OCI-LY3 (cell line): Measurements from ENCODE around the gene ARSI.

Source experiments
- H2AFZ ChIP-seq: fragments of 200-600, 300-600 bp; shearing (Covaris generic); 2 replicates; pipeline ENCODE4 v1.6.0; 2014; ENCODE audit warnings: antibody characterized with exemption, low read depth, low read length
- H3K27ac ChIP-seq: fragments of 200-600, 300-600 bp; sonication (generic); 2 replicates; pipeline ENCODE4 v1.5.1; 2014; ENCODE audit warnings: mild to moderate bottlenecking, low read length, moderate library complexity, mixed read lengths
- H3K27me3 ChIP-seq: fragments of 200-600, 300-600 bp; sonication (generic); 2 replicates; pipeline ENCODE4 v1.6.1; 2014; ENCODE audit warnings: low read depth, low read length, mixed read lengths
- H3K36me3 ChIP-seq: fragments of 200-600, 300-600 bp; sonication (generic); replicated peaks from 2 replicates; pipeline ENCODE3; 2014; ENCODE audit warnings: low read depth, low read length, mixed read lengths
- H3K4me1 ChIP-seq: fragments of 300-600, 200-600 bp; sonication (generic); 2 replicates; pipeline ENCODE4 v1.6.1; 2014; ENCODE audit warnings: low read length, mixed read lengths
- H3K4me2 ChIP-seq: fragments of 200-600, 300-600 bp; sonication (generic); 2 replicates; pipeline ENCODE4 v1.6.1; 2014; ENCODE audit warnings: low read length, mixed read lengths
- H3K4me3 ChIP-seq: fragments of 300-600, 200-600 bp; sonication (generic); 2 replicates; pipeline ENCODE4 v1.5.1; 2014; ENCODE audit warnings: antibody characterized with exemption, mild to moderate bottlenecking, low read length, moderate library complexity
- H3K79me2 ChIP-seq: fragments of 300-600, 200-600 bp; shearing (Covaris generic); 2 replicates; pipeline ENCODE4 v1.6.1; 2014; ENCODE audit warnings: mild to moderate bottlenecking, low read length, mixed read lengths
- H3K9ac ChIP-seq: fragments of 300-600, 200-600 bp; shearing (Covaris generic); 2 replicates; pipeline ENCODE4 v1.6.0; 2014; ENCODE audit warnings: mild to moderate bottlenecking, low read length, moderate library complexity
- H3K9me3 ChIP-seq: fragments of 200-600, 300-600 bp; shearing (Covaris generic); 2 replicates; pipeline ENCODE4 v1.6.1; 2014; ENCODE audit warnings: low read length, mixed read lengths; ENCODE audit not compliant: insufficient read depth
- H4K20me1 ChIP-seq: fragments of 200-600, 300-600 bp; sonication (generic); 2 replicates; pipeline ENCODE4 v1.6.1; 2016; ENCODE audit warnings: low read length, mixed read lengths; ENCODE audit not compliant: insufficient read depth
- CTCF ChIP-seq: fragments of 200-600, 300-600 bp; sonication (generic); IDR thresholded peaks from 2 replicates; pipeline ENCODE4 v1.5.1; 2014; ENCODE audit warnings: antibody characterized with exemption, low read length, low read depth
- EZH2phosphoT487 ChIP-seq: fragments of 200-600 bp; shearing (Covaris generic); IDR thresholded peaks from 2 replicates; pipeline ENCODE4 v1.6.1; 2018; ENCODE audit warnings: antibody characterized with exemption, mixed run types, low read depth

Gene ARSI

GRCh38 chr5:150266871-150267291 lies 35.8 kb downstream of the ARSI start:
- Histone ChIP-seq H3K4me1 (no peaks in the 10 kb centered on the region), H2AFZ (no peak overlapping the region), H3K27ac (no peak overlapping the region), H3K4me3 (no peak overlapping the region), H3K36me3 (no peaks in the 10 kb centered on the region), H3K9me3 (no peaks in the 10 kb centered on the region), H3K27me3 (0 out of 2 replicates have a peak, but pooled peaks cover 4% of the 10 kb centered on the region), H4K20me1 (no peaks in the 10 kb centered on the region), H3K4me2 (no peak overlapping the region), H3K79me2 (no peaks in the 10 kb centered on the region), H3K9ac (no peak overlapping the region)
- TF ChIP-seq CTCF (no peak), EZH2phosphoT487 (no peak)

- Histone ChIP-seq H3K27ac (no peak overlapping the region), H2AFZ (no peak overlapping the region), H3K4me3 (no peak overlapping the region), H3K4me1 (no peaks in the 10 kb centered on the region), H4K20me1 (no peaks in the 10 kb centered on the region), H3K9ac (no peak overlapping the region), H3K79me2 (no peaks in the 10 kb centered on the region), H3K36me3 (no peaks in the 10 kb centered on the region), H3K9me3 (no peaks in the 10 kb centered on the region), H3K27me3 (0 out of 2 replicates have a peak, but pooled peaks cover 5% of the 10 kb centered on the region), H3K4me2 (no peak overlapping the region)
- TF ChIP-seq CTCF (no peak), EZH2phosphoT487 (no peak)
These were observed 36.8 kb downstream of the ARSI start for GRCh38 chr5:150265870-150266383.

- Histone ChIP-seq H3K27me3 (0 out of 2 replicates have a peak, but pooled peaks cover 5% of the 10 kb centered on the region), H3K4me3 (no peak overlapping the region), H3K9me3 (no peaks in the 10 kb centered on the region), H3K36me3 (no peaks in the 10 kb centered on the region), H4K20me1 (no peaks in the 10 kb centered on the region), H2AFZ (no peak overlapping the region), H3K79me2 (no peaks in the 10 kb centered on the region), H3K4me1 (no peaks in the 10 kb centered on the region), H3K27ac (no peak overlapping the region), H3K4me2 (no peak overlapping the region), H3K9ac (no peak overlapping the region)
- TF ChIP-seq EZH2phosphoT487 (no peak), CTCF (no peak)
These were observed 37.8 kb downstream of the ARSI start for GRCh38 chr5:150264667-150265603.

- no peak overlapping the region for H3K4me2 ChIP-seq
- no peak overlapping the region for H2AFZ ChIP-seq
- TF ChIP-seq CTCF = no peak
- no peak for TF ChIP-seq EZH2phosphoT487
- H3K4me1 ChIP-seq = no peaks in the 10 kb centered on the region
- no peaks in the 10 kb centered on the region for H4K20me1 ChIP-seq
- H3K36me3 ChIP-seq = no peaks in the 10 kb centered on the region
- H3K27me3 ChIP-seq = 0 out of 2 replicates have a peak, but pooled peaks cover 5% of the 10 kb centered on the region
- H3K9ac ChIP-seq = no peak overlapping the region
- no peak overlapping the region for H3K4me3 ChIP-seq
- H3K27ac ChIP-seq = no peak overlapping the region
- no peaks in the 10 kb centered on the region for H3K9me3 ChIP-seq
- H3K79me2 ChIP-seq = no peaks in the 10 kb centered on the region
These were observed 38.7 kb downstream of the ARSI start for GRCh38 chr5:150263801-150264621.
